IMR-90 (cell line): ENCODE data around the gene KRTAP4-16. TPM values are rescaled to one million over a fixed set of nuclear protein-coding genes. Genes with fewer than 3 reads are reported as not detected.
A peak's percentile ranks its signal among the peaks of the same experiment; 100 is the strongest.

Experiments used
- ATAC-seq: fragments of 200-7000 bp; cut with Tn5 transposase; 2 replicates; pipeline ENCODE4 v1.9.1; 2020; ENCODE audit warnings: low read depth, mild to moderate bottlenecking, moderate library complexity
- BruUV-seq: library from RNA; stranded (reverse); fragments of 400-500 nt; replicated peaks from 2 replicates; lab custom pipeline; 2021; lab: Mats Ljungman, UMichigan
- CTCF ChIA-PET: fragments of 300-600 bp; formaldehyde crosslinking; extraction: SDS; loops from one replicate; lab custom pipeline; 2021; ENCODE audit warnings: antibody characterized with exemption; lab: Yijun Ruan, JAX
- POLR2A ChIA-PET: fragments of 300-600 bp; sonication (Branson Sonifier 250); formaldehyde crosslinking; loops from one replicate; lab custom pipeline; 2022; ENCODE audit warnings: antibody characterized with exemption; ENCODE audit not compliant: unreplicated experiment; lab: Charles Lee
- DNase-seq: peaks from one replicate; pipeline ENCODE4 v3.0.0; 2013
- H2AFZ ChIP-seq: replicated peaks from 2 replicates; pipeline ENCODE3; 2013; ENCODE audit warnings: low read length, mild to moderate bottlenecking; ENCODE audit not compliant: poor library complexity
- H2AK5ac ChIP-seq: 2 replicates; pipeline ENCODE4 v1.6.1; 2013; ENCODE audit warnings: low read depth, low read length, inconsistent platforms
- H2AK9ac ChIP-seq: replicated peaks from 2 replicates; pipeline ENCODE3; 2013; ENCODE audit warnings: mild to moderate bottlenecking, low read depth, low read length, moderate library complexity; ENCODE audit not compliant: poor library complexity
- H2BK120ac ChIP-seq: 2 replicates; pipeline ENCODE4 v1.6.1; 2013; ENCODE audit warnings: low read depth, low read length, inconsistent platforms
- H2BK15ac ChIP-seq: 3 replicates; pipeline ENCODE4 v1.6.1; 2013; ENCODE audit warnings: low read depth, low read length, inconsistent platforms
- H2BK20ac ChIP-seq: 2 replicates; pipeline ENCODE4 v1.6.1; 2013; ENCODE audit warnings: low read depth, mild to moderate bottlenecking, inconsistent platforms, low read length, moderate library complexity
- H2BK5ac ChIP-seq: 2 replicates; pipeline ENCODE4 v1.6.1; 2013; ENCODE audit warnings: mild to moderate bottlenecking, low read depth, low read length, inconsistent platforms; ENCODE audit not compliant: poor library complexity, severe bottlenecking
- H3K14ac ChIP-seq: replicated peaks from 2 replicates; pipeline ENCODE4 v1.6.1; 2013; ENCODE audit warnings: low read depth, low read length, inconsistent platforms
- H3K18ac ChIP-seq: 2 replicates; pipeline ENCODE4 v1.6.1; 2013; ENCODE audit warnings: low read depth, low read length, control low read depth
- H3K23ac ChIP-seq: 2 replicates; pipeline ENCODE4 v1.6.1; 2013; ENCODE audit warnings: low read depth, low read length, inconsistent platforms
- H3K27ac ChIP-seq: 2 replicates; pipeline ENCODE4 v1.5.1; 2013; ENCODE audit warnings: mild to moderate bottlenecking, control low read depth, low read length; ENCODE audit not compliant: insufficient read depth
- H3K27me3 ChIP-seq: 2 replicates; pipeline ENCODE4 v1.6.1; 2013; ENCODE audit warnings: low read length; ENCODE audit not compliant: control insufficient read depth, insufficient read depth
- H3K36me3 ChIP-seq: 2 replicates; pipeline ENCODE4 v1.6.1; 2013; ENCODE audit warnings: low read length, mixed read lengths; ENCODE audit not compliant: control insufficient read depth, insufficient read depth
- H3K4ac ChIP-seq: 2 replicates; pipeline ENCODE4 v1.6.1; 2013; ENCODE audit warnings: low read depth, low read length, inconsistent platforms
- H3K4me1 ChIP-seq: 2 replicates; pipeline ENCODE4 v1.6.1; 2013; ENCODE audit warnings: low read length, mixed read lengths; ENCODE audit not compliant: control insufficient read depth, insufficient read depth
- H3K4me2 ChIP-seq: 2 replicates; pipeline ENCODE4 v1.6.1; 2013; ENCODE audit warnings: low read depth, mild to moderate bottlenecking, control low read depth, low read length, moderate library complexity
- H3K4me3 ChIP-seq: 2 replicates; pipeline ENCODE4 v1.5.1; 2013; ENCODE audit warnings: low read depth, mild to moderate bottlenecking, control low read depth, low read length, moderate library complexity; ENCODE audit not compliant: insufficient read depth
- H3K56ac ChIP-seq: 2 replicates; pipeline ENCODE4 v1.6.1; 2013; ENCODE audit warnings: low read length, inconsistent platforms; ENCODE audit not compliant: insufficient read depth; ENCODE audit errors: extremely low read depth
- H3K79me1 ChIP-seq, 2 experiments: 2 replicates each; pipeline ENCODE4 v1.6.1; 2013; ENCODE audit warnings: low read length in 2 of 2, inconsistent platforms in 1 of 2, low read depth in 1 of 2
- H3K9ac ChIP-seq: 2 replicates; pipeline ENCODE4 v1.6.1; 2013; ENCODE audit warnings: low read depth, low read length, control low read depth
- H3K9me1 ChIP-seq: 2 replicates; pipeline ENCODE4 v1.6.1; 2013; ENCODE audit warnings: low read length, inconsistent platforms; ENCODE audit not compliant: insufficient read depth
- H3K9me3 ChIP-seq: 2 replicates; pipeline ENCODE4 v1.6.1; 2013; ENCODE audit warnings: low read length; ENCODE audit not compliant: control insufficient read depth, insufficient read depth
- H4K20me1 ChIP-seq: 2 replicates; pipeline ENCODE4 v1.6.1; 2013; ENCODE audit warnings: low read length, inconsistent platforms; ENCODE audit not compliant: insufficient read depth
- H4K5ac ChIP-seq: 2 replicates; pipeline ENCODE4 v1.6.1; 2013; ENCODE audit warnings: mild to moderate bottlenecking, low read depth, low read length, control low read depth
- H4K8ac ChIP-seq, 2 experiments: 2 replicates each; pipeline ENCODE4 v1.6.1; 2013; ENCODE audit warnings: low read depth in 2 of 2, low read length in 2 of 2, control low read depth in 1 of 2, inconsistent platforms in 1 of 2
- H4K91ac ChIP-seq: 2 replicates; pipeline ENCODE4 v1.6.1; 2013; ENCODE audit warnings: low read depth, low read length, inconsistent platforms; ENCODE audit not compliant: insufficient read depth
- BHLHE40 ChIP-seq: fragments of 150-350 bp; IDR thresholded peaks from 2 replicates; pipeline ENCODE4 v1.6.1; 2016; ENCODE audit warnings: mild to moderate bottlenecking, low read depth, low read length
- MAZ ChIP-seq: IDR thresholded peaks from 2 replicates; pipeline ENCODE4 v1.6.1; 2012; ENCODE audit warnings: low read depth, mild to moderate bottlenecking, low read length, improper control_type of control experiment, moderate library complexity, borderline replicate concordance
- WGBS, 2 experiments: methylation state at CpG; one replicate each; pipeline versions ENCODE4 v1.1.5 to v1.1.7; 2013; ENCODE audit warnings: missing lambda C conversion rate in 2 of 2; ENCODE audit not compliant: insufficient read length in 1 of 2; ENCODE audit errors: extremely low coverage in 2 of 2; 5-methylcytosine and 5-hydroxymethylcytosine counted together
- dilution Hi-C: fragments of 300-500 bp; cut with HindIII; formaldehyde crosslinking; loops from one replicate; pipeline ENCODE4 v1.14.3; 2018; ENCODE audit warnings: low sequenced_read_pairs; ENCODE audit not compliant: unreplicated experiment
- in situ Hi-C: fragments of 300-500 bp; cut with MboI; formaldehyde crosslinking; loops from 3 replicates; pipeline ENCODE4 v1.14.3; 2019; ENCODE audit warnings: low sequenced_read_pairs, inconsistent platforms, mixed read lengths
- intact Hi-C: fragments of 100-400 bp; cut with micrococcal nuclease; formaldehyde crosslinking; loops from 2 replicates; pipeline ENCODE4 v1.10.0; 2022
- polyA plus RNA-seq, 3 experiments: library from polyadenylated mRNA; depleted of rRNA; stranded (reverse); fragments of >200 nt; gene quantifications; 2 replicates each; pipeline ENCODE4 v1.2.3, GENCODE V29; 2012; ENCODE audit warnings: low replicate concordance in 1 of 3
- total RNA-seq: library from RNA; depleted of rRNA; stranded (reverse); fragments of >200 nt; gene quantifications from 2 replicates; pipeline ENCODE4 v1.2.3, GENCODE V29; 2012

The KRTAP4-16 gene
- total and polyA plus RNA-seq, 2 of the 4 experiments (the other 2 are of a cell fraction) = not detected

GRCh38 chr17:41098481-41098880 is 3.5 kb downstream of the KRTAP4-16 start:
- ATAC-seq (peak; percentile 59), DNase-seq (peak; percentile 68)
- Histone ChIP-seq H4K8ac (peak overlapping the region; percentile 32 to 53), H3K56ac (no peak overlapping the region), H3K27ac (no peak overlapping the region), H4K5ac (peak overlapping the region; percentile 0; the same call in 1 of the 2 replicates), H3K4me2 (no peak overlapping the region), H3K79me1 (no peaks in the 10 kb centered on the region), H4K91ac (peak overlapping the region; percentile 68), H3K4ac (peak overlapping the region; percentile 94), H3K9me3 (no peaks in the 10 kb centered on the region), H3K9me1 (peaks cover 6% of the 10 kb centered on the region), H2BK5ac (peak overlapping the region; percentile 95), H3K36me3 (no peaks in the 10 kb centered on the region), H3K27me3 (no peaks in the 10 kb centered on the region), H2AFZ (no peak overlapping the region), H3K14ac (peak overlapping the region; percentile 85), H2BK20ac (peak overlapping the region; percentile 95), H3K9ac (no peak overlapping the region), H2BK120ac (peak overlapping the region; percentile 86), H3K4me3 (no peak overlapping the region), H3K18ac (peak overlapping the region; percentile 76; the same call in 1 of the 2 replicates), H2BK15ac (0 out of 3 replicates have a peak overlapping the region, but pooled peaks have one; percentile 18), H4K20me1 (no peaks in the 10 kb centered on the region), H3K23ac (peak overlapping the region; percentile 79; the same call in 1 of the 2 replicates), H3K4me1 (peaks cover 4% of the 10 kb centered on the region; the same call in 1 of the 2 replicates), H2AK5ac (peak overlapping the region; percentile 86), H2AK9ac (no peak overlapping the region)
- no TSS peak for BruUV-seq
- 0 out of 2 replicates have a peak, but pooled peaks have one; percentile 13 for TF ChIP-seq BHLHE40
- TF ChIP-seq MAZ = no peak
- dilution Hi-C loops = no loop called here
- in situ Hi-C loops = no loop called here
- CTCF ChIA-PET = no interaction called here
- intact Hi-C loops = no loop called here
- POLR2A ChIA-PET = no interaction called here
- no CpG with 5 or more reads among the region's 6 CpGs for WGBS, 2 experiments
